Measurements from ENCODE around the gene TAF6.

- no peak for TF ChIP-seq EZH2phosphoT487 (IDR thresholded peaks at IDR 0.05; ENCODE audit: insufficient read depth, low read depth)
- no peak for TF ChIP-seq EZH2 (IDR thresholded peaks at IDR 0.05; ENCODE audit: insufficient read depth, poor library complexity, severe bottlenecking)
Observed at GRCh38 chr7:100148559-100149328, 29.6 kb upstream of the TAF6 start, which contains the start of gene LAMTOR4.
